ENCODE results near the gene TRHDE. TPM values are rescaled to one million over a fixed set of nuclear protein-coding genes. Genes with fewer than 3 reads are reported as not detected.

Gene TRHDE
- total RNA-seq, 1 experiment from 2014 or later, result 1.9 TPM

DNA sequence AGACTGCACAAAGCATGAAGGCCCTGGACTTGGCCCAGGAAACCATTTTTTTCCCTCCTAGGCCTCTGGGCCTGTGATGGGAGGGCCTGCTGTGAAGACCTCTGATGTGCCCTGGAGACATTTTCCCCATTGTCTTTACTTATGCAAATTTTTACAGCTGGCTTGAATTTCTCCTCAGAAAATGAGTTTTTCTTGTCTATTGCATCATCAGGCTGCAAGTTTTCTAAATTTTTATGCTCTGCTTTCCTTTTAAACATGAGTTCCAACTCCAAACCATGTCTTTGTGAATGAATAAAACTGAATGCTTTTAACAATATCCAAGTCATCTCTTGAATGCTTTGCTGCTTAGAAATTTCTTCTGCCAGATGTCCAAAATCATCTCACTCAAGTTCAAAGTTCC lies 43.7 kb upstream of the TRHDE start:
- Histone ChIP-seq H3K4me3 (ENCODE audit: low read depth in 2 of 2, low read length in 2 of 2) (no peak overlapping the region), H3K27me3 (ENCODE audit: control insufficient read depth, insufficient read depth, low read length) (no peaks in the 10 kb centered on the region), H3K36me3 (ENCODE audit: control insufficient read depth, insufficient read depth, low read length) (no peaks in the 10 kb centered on the region), H3K9me3 (ENCODE audit: control insufficient read depth, insufficient read depth, low read depth, low read length) (no peaks in the 10 kb centered on the region), H3K4me1 (ENCODE audit: control insufficient read depth, insufficient read depth, low read length) (no peaks in the 10 kb centered on the region), H3K27ac (ENCODE audit: low read length) (no peak overlapping the region)
- CTCF ChIA-PET, result no interaction called here
- in situ Hi-C loops (cut with HindIII; ENCODE audit: low pct_unique_long_range_greater_than_20kb, low sequenced_read_pairs), result no loop called here
- intact Hi-C loops (cut with micrococcal nuclease; ENCODE audit: unreplicated experiment), result no loop called here
- TF ChIP-seq POLR2AphosphoS5 (IDR thresholded peaks at IDR 0.05; ENCODE audit: low read depth, low read length) (no peak), TCF7L2 (IDR thresholded peaks at IDR 0.05; ENCODE audit: low read depth, low read length) (no peak), SIN3A (IDR thresholded peaks at IDR 0.05; ENCODE audit: borderline replicate concordance, insufficient read depth, low read depth, low read length) (no peak)
- TF ChIP-seq, protein P1, sequence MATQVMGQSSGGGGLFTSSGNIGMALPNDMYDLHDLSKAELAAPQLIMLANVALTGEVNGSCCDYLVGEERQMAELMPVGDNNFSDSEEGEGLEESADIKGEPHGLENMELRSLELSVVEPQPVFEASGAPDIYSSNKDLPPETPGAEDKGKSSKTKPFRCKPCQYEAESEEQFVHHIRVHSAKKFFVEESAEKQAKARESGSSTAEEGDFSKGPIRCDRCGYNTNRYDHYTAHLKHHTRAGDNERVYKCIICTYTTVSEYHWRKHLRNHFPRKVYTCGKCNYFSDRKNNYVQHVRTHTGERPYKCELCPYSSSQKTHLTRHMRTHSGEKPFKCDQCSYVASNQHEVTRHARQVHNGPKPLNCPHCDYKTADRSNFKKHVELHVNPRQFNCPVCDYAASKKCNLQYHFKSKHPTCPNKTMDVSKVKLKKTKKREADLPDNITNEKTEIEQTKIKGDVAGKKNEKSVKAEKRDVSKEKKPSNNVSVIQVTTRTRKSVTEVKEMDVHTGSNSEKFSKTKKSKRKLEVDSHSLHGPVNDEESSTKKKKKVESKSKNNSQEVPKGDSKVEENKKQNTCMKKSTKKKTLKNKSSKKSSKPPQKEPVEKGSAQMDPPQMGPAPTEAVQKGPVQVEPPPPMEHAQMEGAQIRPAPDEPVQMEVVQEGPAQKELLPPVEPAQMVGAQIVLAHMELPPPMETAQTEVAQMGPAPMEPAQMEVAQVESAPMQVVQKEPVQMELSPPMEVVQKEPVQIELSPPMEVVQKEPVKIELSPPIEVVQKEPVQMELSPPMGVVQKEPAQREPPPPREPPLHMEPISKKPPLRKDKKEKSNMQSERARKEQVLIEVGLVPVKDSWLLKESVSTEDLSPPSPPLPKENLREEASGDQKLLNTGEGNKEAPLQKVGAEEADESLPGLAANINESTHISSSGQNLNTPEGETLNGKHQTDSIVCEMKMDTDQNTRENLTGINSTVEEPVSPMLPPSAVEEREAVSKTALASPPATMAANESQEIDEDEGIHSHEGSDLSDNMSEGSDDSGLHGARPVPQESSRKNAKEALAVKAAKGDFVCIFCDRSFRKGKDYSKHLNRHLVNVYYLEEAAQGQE (IDR thresholded peaks at IDR 0.05; ENCODE audit: insufficient read depth in 1 of 2, low read depth in 2 of 2, low read length in 1 of 2), result no peak
- TF ChIP-seq, protein P2, sequence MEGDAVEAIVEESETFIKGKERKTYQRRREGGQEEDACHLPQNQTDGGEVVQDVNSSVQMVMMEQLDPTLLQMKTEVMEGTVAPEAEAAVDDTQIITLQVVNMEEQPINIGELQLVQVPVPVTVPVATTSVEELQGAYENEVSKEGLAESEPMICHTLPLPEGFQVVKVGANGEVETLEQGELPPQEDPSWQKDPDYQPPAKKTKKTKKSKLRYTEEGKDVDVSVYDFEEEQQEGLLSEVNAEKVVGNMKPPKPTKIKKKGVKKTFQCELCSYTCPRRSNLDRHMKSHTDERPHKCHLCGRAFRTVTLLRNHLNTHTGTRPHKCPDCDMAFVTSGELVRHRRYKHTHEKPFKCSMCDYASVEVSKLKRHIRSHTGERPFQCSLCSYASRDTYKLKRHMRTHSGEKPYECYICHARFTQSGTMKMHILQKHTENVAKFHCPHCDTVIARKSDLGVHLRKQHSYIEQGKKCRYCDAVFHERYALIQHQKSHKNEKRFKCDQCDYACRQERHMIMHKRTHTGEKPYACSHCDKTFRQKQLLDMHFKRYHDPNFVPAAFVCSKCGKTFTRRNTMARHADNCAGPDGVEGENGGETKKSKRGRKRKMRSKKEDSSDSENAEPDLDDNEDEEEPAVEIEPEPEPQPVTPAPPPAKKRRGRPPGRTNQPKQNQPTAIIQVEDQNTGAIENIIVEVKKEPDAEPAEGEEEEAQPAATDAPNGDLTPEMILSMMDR (IDR thresholded peaks at IDR 0.05), result no peak
- no TSS peak for BruUV-seq (replicated peaks)
- DNase-seq (ENCODE audit: low read depth, low spot score) (no peak), ATAC-seq (no peak)
- POLR2A ChIA-PET, result no interaction called here

DNA sequence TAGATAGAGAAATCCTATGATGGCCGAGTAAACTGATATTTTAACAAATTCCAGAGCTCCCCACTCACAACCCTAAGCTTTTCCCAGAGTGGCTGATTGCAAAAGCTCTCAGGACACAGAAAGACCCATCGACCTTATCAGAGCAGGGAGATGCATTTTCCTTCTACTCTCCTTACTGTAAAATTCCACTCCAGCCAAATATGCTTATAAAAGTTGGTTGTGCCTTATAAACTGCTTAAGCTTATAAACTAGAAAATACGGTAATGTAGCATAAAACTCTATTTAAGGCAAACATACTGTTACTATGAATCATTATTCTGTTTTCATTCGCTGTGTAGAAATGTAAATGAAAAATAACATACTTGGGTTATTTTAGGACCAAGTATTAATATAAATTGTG lies 41.6 kb upstream of the TRHDE start:
- H3K27me3 ChIP-seq (ENCODE audit: control insufficient read depth, insufficient read depth, low read length), result no peaks in the 10 kb centered on the region
- no peak for DNase-seq (ENCODE audit: low read depth, low spot score)
- TF ChIP-seq SIN3A (IDR thresholded peaks at IDR 0.05; ENCODE audit: borderline replicate concordance, insufficient read depth, low read depth, low read length) (no peak), TCF7L2 (IDR thresholded peaks at IDR 0.05; ENCODE audit: low read depth, low read length) (no peak), POLR2AphosphoS5 (IDR thresholded peaks at IDR 0.05; ENCODE audit: low read depth, low read length) (no peak)
- TF ChIP-seq, protein P2 (IDR thresholded peaks at IDR 0.05), result no peak
- TF ChIP-seq, protein P1 (IDR thresholded peaks at IDR 0.05; ENCODE audit: insufficient read depth in 1 of 2, low read depth in 2 of 2, low read length in 1 of 2), result no peak
- in situ Hi-C loops (cut with HindIII; ENCODE audit: low pct_unique_long_range_greater_than_20kb, low sequenced_read_pairs), result no loop called here
- ChIA-PET CTCF (no interaction called here), POLR2A (no interaction called here)
- H3K9me3 ChIP-seq (ENCODE audit: control insufficient read depth, insufficient read depth, low read depth, low read length), result no peaks in the 10 kb centered on the region
- no peak overlapping the region for H3K27ac ChIP-seq (ENCODE audit: low read length)
- no peaks in the 10 kb centered on the region for H3K4me1 ChIP-seq (ENCODE audit: control insufficient read depth, insufficient read depth, low read length)
- no peak overlapping the region for H3K4me3 ChIP-seq (ENCODE audit: low read depth in 2 of 2, low read length in 2 of 2)
- BruUV-seq (replicated peaks), result no TSS peak
- intact Hi-C loops (cut with micrococcal nuclease; ENCODE audit: unreplicated experiment), result no loop called here
- no peaks in the 10 kb centered on the region for H3K36me3 ChIP-seq (ENCODE audit: control insufficient read depth, insufficient read depth, low read length)
- ATAC-seq, result no peak

All from Panc1 (cell line).